ENCODE data around the gene PCDH12. TPM values are rescaled to one million over a fixed set of nuclear protein-coding genes. Genes with fewer than 3 reads are reported as not detected.

Gene PCDH12
- total RNA-seq, 2 experiments from 2014 or later = 0.43 to 1.1 TPM

DNA sequence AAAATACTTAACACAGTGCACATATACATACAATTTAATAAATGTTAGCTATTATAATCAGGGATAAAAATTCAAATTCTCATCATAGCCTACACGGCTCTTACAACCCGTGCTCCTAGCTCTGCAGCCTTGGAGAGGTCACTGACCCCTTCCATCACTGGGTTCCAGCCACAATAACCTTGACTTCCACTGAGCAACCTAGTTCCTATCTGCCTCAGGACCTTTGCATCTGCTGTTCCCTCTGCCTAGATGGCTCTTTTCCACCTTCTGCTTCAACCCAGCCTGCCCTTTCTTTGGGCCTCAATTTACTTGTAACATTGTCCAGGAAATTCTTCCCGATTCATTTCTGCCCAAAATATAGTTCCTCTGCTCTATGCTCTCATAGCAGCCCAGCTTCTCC lies 43.2 kb downstream of the PCDH12 start:
- CTCF ChIA-PET = interaction anchor here (0.9 to 8.8 kb wide), 9 partner anchors 8 to 223 kb away, joined by 3 to 58 read pairs (median 3); partner anchors contain the start of genes DELE1 and PCDH12
- Mint-ChIP-seq H3K36me3 (ENCODE audit: low read depth) (no peaks in the 10 kb centered on the region), H3K27ac (no peak overlapping the region)

GRCh38 chr5:141914199-141914743 lies 43.7 kb downstream of the PCDH12 start:
- no peaks in the 10 kb centered on the region for H3K9me3 Mint-ChIP-seq
- H3K27me3 Mint-ChIP-seq (ENCODE audit: low read depth) = peaks cover 22% of the 10 kb centered on the region
- CTCF ChIA-PET = interaction anchor here (0.9 to 8.8 kb wide), 7 partner anchors 10 to 223 kb away, joined by 3 to 58 read pairs (median 3); partner anchors contain the start of genes DELE1 and PCDH12
- peak overlapping the region; percentile 35 for H3K4me3 Mint-ChIP-seq
- DNase-seq = peak; percentile 25
- intact Hi-C loops (cut with micrococcal nuclease) = loop anchor here (2.0 kb wide), 1 partner anchor 25 kb away; no protein-coding TSS in a partner anchor
- no peaks in the 10 kb centered on the region for H3K36me3 Mint-ChIP-seq (ENCODE audit: low read depth)
- peaks cover 5% of the 10 kb centered on the region for H3K4me1 Mint-ChIP-seq (ENCODE audit: low read depth)
- no peak overlapping the region for H3K27ac Mint-ChIP-seq

More for the DNA sequence above, 43.2 kb downstream of the PCDH12 start:
- H3K27me3 Mint-ChIP-seq (ENCODE audit: low read depth) = peaks cover 22% of the 10 kb centered on the region
- H3K4me1 Mint-ChIP-seq (ENCODE audit: low read depth) = peaks cover 5% of the 10 kb centered on the region
- DNase-seq = no peak
- H3K9me3 Mint-ChIP-seq = no peaks in the 10 kb centered on the region
- H3K4me3 Mint-ChIP-seq = peak overlapping the region; percentile 35
- intact Hi-C loops (cut with micrococcal nuclease) = loop anchor here (2.0 kb wide), 1 partner anchor 26 kb away; no protein-coding TSS in a partner anchor

DNA sequence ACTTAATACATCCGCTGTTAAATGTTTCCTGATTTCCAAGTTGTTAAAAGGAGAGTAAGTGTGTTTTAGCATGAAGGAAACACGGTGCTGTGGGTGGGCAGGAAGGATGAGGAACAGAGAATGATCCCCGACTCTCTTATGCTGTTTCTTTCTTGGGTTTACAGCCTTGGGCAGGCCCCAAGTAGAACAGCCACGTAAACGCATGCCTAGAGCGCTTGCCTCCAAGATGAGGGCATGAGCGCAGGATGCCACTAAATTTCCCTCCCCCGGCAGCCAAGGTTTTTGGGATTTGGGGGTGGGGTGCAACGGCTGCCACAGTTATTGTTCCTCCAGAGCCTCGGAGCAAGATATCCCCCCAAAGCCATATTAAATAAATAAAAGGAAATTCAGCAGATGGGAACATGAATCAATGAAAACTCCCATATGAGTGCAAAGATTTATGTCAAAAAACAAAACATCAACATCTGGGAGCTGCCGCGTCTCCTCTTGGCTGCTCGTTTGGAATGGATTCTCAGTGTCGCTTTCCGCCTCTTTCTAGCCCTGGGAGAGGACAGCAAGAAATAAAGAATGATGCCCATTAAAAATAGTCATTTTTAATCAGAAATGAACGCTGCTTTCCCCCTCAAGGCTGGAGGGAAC lies 44.3 kb downstream of the PCDH12 start:
- peak overlapping the region; percentile 29 for H3K4me3 Mint-ChIP-seq
- H3K9me3 Mint-ChIP-seq = no peaks in the 10 kb centered on the region
- DNase-seq = no peak
- H3K27me3 Mint-ChIP-seq (ENCODE audit: low read depth) = peaks cover 22% of the 10 kb centered on the region
- intact Hi-C loops (cut with micrococcal nuclease) = loop anchor here (2.0 kb wide), 1 partner anchor 25 kb away; no protein-coding TSS in a partner anchor
- H3K4me1 Mint-ChIP-seq (ENCODE audit: low read depth) = peaks cover 5% of the 10 kb centered on the region
- H3K36me3 Mint-ChIP-seq (ENCODE audit: low read depth) = no peaks in the 10 kb centered on the region
- H3K27ac Mint-ChIP-seq = no peak overlapping the region
- CTCF ChIA-PET = interaction anchor here (1.0 to 8.8 kb wide), 6 partner anchors 33 to 222 kb away, joined by 3 to 58 read pairs (median 4); partner anchors contain the start of gene PCDH12

- Mint-ChIP-seq H3K4me1 (ENCODE audit: low read depth) (peaks cover 5% of the 10 kb centered on the region), H3K4me3 (no peak overlapping the region), H3K27me3 (ENCODE audit: low read depth) (peaks cover 20% of the 10 kb centered on the region), H3K27ac (no peak overlapping the region), H3K9me3 (no peaks in the 10 kb centered on the region), H3K36me3 (ENCODE audit: low read depth) (no peaks in the 10 kb centered on the region)
- DNase-seq = no peak
- CTCF ChIA-PET = interaction anchor here (1.2 to 3.1 kb wide), 2 partner anchors 50 to 218 kb away, joined by 3 to 8 read pairs; no protein-coding TSS in a partner anchor
- intact Hi-C loops (cut with micrococcal nuclease) = no loop called here
Observed at GRCh38 chr5:141910271-141910673, 47.7 kb downstream of the PCDH12 start.

DNA sequence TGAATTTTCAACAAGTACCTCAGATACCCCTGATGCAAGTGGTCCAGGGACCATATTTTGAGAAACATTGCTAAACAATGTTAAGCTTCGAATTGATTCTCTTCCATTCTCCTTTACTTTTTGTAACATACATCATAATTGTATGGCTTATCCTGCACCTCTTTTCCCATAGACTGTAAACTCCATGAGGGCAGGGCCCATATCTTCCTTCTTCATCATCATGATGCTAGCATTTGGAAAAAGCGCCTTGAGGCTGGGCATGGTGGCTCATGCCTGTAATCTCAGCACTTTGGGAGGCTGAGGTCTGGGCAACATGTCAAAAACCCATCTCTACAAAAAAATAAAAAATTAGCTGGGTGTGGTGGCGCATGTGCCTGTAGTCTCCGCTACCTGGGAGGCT lies 48.8 kb downstream of the PCDH12 start:
- Mint-ChIP-seq H3K4me3 (no peak overlapping the region), H3K4me1 (ENCODE audit: low read depth) (peaks cover 5% of the 10 kb centered on the region), H3K36me3 (ENCODE audit: low read depth) (no peaks in the 10 kb centered on the region), H3K27me3 (ENCODE audit: low read depth) (peaks cover 15% of the 10 kb centered on the region), H3K27ac (no peak overlapping the region), H3K9me3 (no peaks in the 10 kb centered on the region)
- DNase-seq = no peak
- intact Hi-C loops (cut with micrococcal nuclease) = no loop called here
- CTCF ChIA-PET = interaction anchor here (3.1 kb wide), 1 partner anchor 51 kb away, joined by 8 read pairs; no protein-coding TSS in a partner anchor

GRCh38 chr5:141908796-141909195 lies 49.2 kb downstream of the PCDH12 start:
- H3K9me3 Mint-ChIP-seq = no peaks in the 10 kb centered on the region
- CTCF ChIA-PET = interaction anchor here (3.1 kb wide), 1 partner anchor 51 kb away, joined by 8 read pairs; no protein-coding TSS in a partner anchor
- intact Hi-C loops (cut with micrococcal nuclease) = no loop called here
- no peaks in the 10 kb centered on the region for H3K36me3 Mint-ChIP-seq (ENCODE audit: low read depth)
- no peak overlapping the region for H3K4me3 Mint-ChIP-seq
- peaks cover 5% of the 10 kb centered on the region for H3K4me1 Mint-ChIP-seq (ENCODE audit: low read depth)
- H3K27ac Mint-ChIP-seq = no peak overlapping the region
- DNase-seq = no peak
- peaks cover 13% of the 10 kb centered on the region for H3K27me3 Mint-ChIP-seq (ENCODE audit: low read depth)

- DNase-seq = no peak
- Mint-ChIP-seq H3K27me3 (ENCODE audit: low read depth) (peaks cover 5% of the 10 kb centered on the region), H3K4me3 (no peak overlapping the region), H3K27ac (no peak overlapping the region), H3K36me3 (ENCODE audit: low read depth) (no peaks in the 10 kb centered on the region), H3K9me3 (no peaks in the 10 kb centered on the region), H3K4me1 (ENCODE audit: low read depth) (no peaks in the 10 kb centered on the region)
- CTCF ChIA-PET = interaction anchor here (0.7 to 2.4 kb wide), 3 partner anchors 8 to 532 kb away, joined by 3 to 6 read pairs (median 4); no protein-coding TSS in a partner anchor
- intact Hi-C loops (cut with micrococcal nuclease) = no loop called here
Observed at GRCh38 chr5:141906972-141907371, 51.0 kb downstream of the PCDH12 start.

DNA sequence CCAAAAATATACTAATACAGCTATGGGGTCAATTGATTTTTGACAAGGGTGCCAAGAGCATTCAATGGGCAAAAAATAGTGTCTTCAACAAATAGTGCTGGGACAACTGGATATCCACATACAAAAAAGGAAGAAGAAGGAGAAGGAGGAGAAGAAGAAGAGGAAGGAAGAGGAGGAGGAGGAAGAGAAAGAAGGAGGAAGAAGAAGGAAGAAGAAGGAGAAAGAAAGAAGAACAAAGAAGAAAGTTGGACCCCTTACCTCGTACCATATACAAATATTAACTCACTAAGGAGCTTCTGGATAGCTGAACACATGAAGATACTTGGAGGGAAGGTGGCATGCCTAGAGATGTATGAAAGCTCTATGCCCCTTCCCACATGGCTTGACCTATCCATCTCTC lies 51.5 kb downstream of the PCDH12 start:
- no peak overlapping the region for H3K27ac Mint-ChIP-seq

GRCh38 chr5:141904551-141904950 lies 53.5 kb downstream of the PCDH12 start:
- H3K36me3 Mint-ChIP-seq (ENCODE audit: low read depth) = no peaks in the 10 kb centered on the region
- intact Hi-C loops (cut with micrococcal nuclease) = no loop called here
- H3K4me1 Mint-ChIP-seq (ENCODE audit: low read depth) = no peaks in the 10 kb centered on the region
- DNase-seq = no peak
- H3K9me3 Mint-ChIP-seq = no peaks in the 10 kb centered on the region
- no peak overlapping the region for H3K27ac Mint-ChIP-seq
- H3K27me3 Mint-ChIP-seq (ENCODE audit: low read depth) = peaks cover 5% of the 10 kb centered on the region
- CTCF ChIA-PET = interaction anchor here (2.6 kb wide), 1 partner anchor 213 kb away, joined by 5 read pairs; no protein-coding TSS in a partner anchor
- H3K4me3 Mint-ChIP-seq = no peak overlapping the region

More for the DNA sequence above, 51.5 kb downstream of the PCDH12 start:
- no peaks in the 10 kb centered on the region for H3K36me3 Mint-ChIP-seq (ENCODE audit: low read depth)
- no peaks in the 10 kb centered on the region for H3K4me1 Mint-ChIP-seq (ENCODE audit: low read depth)
- H3K4me3 Mint-ChIP-seq = no peak overlapping the region
- DNase-seq = no peak
- H3K9me3 Mint-ChIP-seq = no peaks in the 10 kb centered on the region
- CTCF ChIA-PET = interaction anchor here (0.6 to 2.6 kb wide), 5 partner anchors 9 to 533 kb away, joined by 3 to 6 read pairs (median 4); no protein-coding TSS in a partner anchor
- intact Hi-C loops (cut with micrococcal nuclease) = no loop called here
- H3K27me3 Mint-ChIP-seq (ENCODE audit: low read depth) = peaks cover 5% of the 10 kb centered on the region

DNA sequence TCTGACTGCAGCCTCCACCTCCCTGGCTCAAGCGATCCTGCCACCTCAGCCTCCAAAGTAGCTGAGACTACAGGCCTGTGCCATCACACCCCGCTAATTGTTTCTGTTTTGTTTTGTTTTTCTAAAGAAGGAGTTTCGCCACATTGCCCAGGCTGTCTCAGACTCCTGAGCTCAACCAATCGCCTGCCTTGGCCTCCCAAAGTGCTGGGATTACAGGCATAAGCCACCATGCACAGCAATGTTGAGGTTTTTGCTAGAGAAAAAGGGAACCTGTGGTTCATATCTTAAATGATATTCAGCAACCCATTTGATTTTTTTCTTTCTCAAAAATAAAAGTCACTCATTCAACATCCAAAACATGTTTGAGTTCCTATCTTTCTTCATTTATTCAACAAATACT lies 54.7 kb downstream of the PCDH12 start:
- no peaks in the 10 kb centered on the region for H3K36me3 Mint-ChIP-seq (ENCODE audit: low read depth)
- no peaks in the 10 kb centered on the region for H3K9me3 Mint-ChIP-seq
- no peak overlapping the region for H3K27ac Mint-ChIP-seq
- no peak overlapping the region for H3K4me3 Mint-ChIP-seq
- peaks cover 5% of the 10 kb centered on the region for H3K27me3 Mint-ChIP-seq (ENCODE audit: low read depth)
- intact Hi-C loops (cut with micrococcal nuclease) = no loop called here
- no peaks in the 10 kb centered on the region for H3K4me1 Mint-ChIP-seq (ENCODE audit: low read depth)
- DNase-seq = no peak
- CTCF ChIA-PET = interaction anchor here (1.4 kb wide), 1 partner anchor 24 kb away, joined by 4 read pairs; no protein-coding TSS in a partner anchor

GRCh38 chr5:141902015-141902814 lies 55.8 kb downstream of the PCDH12 start:
- CTCF ChIA-PET = interaction anchor here (0.5 to 1.4 kb wide), 3 partner anchors 23 to 149 kb away, joined by 3 to 4 read pairs (median 3); no protein-coding TSS in a partner anchor
- Mint-ChIP-seq H3K27ac (no peak overlapping the region), H3K9me3 (no peaks in the 10 kb centered on the region), H3K27me3 (ENCODE audit: low read depth) (peaks cover 5% of the 10 kb centered on the region), H3K4me3 (no peak overlapping the region), H3K36me3 (ENCODE audit: low read depth) (no peaks in the 10 kb centered on the region), H3K4me1 (ENCODE audit: low read depth) (no peaks in the 10 kb centered on the region)
- intact Hi-C loops (cut with micrococcal nuclease) = no loop called here
- DNase-seq = no peak

All from activated naive CD4-positive, alpha-beta T cell treated with anti-CD3 and anti-CD28 coated beads for 36 hours (primary cell).